Suprapubic skin (tissue), 4 donors: ENCODE results near the gene SCAF8.

Experiments used
- EP300 ChIP-seq: sonication (generic); formaldehyde crosslinking; IDR thresholded peaks from one replicate; pipeline ENCODE4 v1.6.1; 2017; ENCODE audit warnings: antibody characterized with exemption
- POLR2A ChIP-seq, 2 donors: fragments of 450-650 bp; IDR thresholded peaks; one replicate each; pipeline ENCODE4 v1.6.1; 2017; ENCODE audit warnings: antibody characterized with exemption in 2 of 2, mild to moderate bottlenecking in 2 of 2, moderate library complexity in 2 of 2
- POLR2AphosphoS5 ChIP-seq, 3 donors: sonication (generic); formaldehyde crosslinking; IDR thresholded peaks; one replicate each; pipeline ENCODE4 v1.6.1; 2017; ENCODE audit warnings: antibody characterized with exemption in 3 of 3
- TF ChIP-seq, protein P1 (sequence below), 2 donors: fragments of 200-600 bp in 1 of 2; fragments of 450-650 bp in 1 of 2; sonication (generic) in 1 of 2; IDR thresholded peaks; one replicate each; pipeline ENCODE4 v1.5.1; 2016 to 2019; ENCODE audit warnings: antibody characterized with exemption in 2 of 2, mild to moderate bottlenecking in 1 of 2, moderate library complexity in 1 of 2

- TF ChIP-seq, protein P1, sequence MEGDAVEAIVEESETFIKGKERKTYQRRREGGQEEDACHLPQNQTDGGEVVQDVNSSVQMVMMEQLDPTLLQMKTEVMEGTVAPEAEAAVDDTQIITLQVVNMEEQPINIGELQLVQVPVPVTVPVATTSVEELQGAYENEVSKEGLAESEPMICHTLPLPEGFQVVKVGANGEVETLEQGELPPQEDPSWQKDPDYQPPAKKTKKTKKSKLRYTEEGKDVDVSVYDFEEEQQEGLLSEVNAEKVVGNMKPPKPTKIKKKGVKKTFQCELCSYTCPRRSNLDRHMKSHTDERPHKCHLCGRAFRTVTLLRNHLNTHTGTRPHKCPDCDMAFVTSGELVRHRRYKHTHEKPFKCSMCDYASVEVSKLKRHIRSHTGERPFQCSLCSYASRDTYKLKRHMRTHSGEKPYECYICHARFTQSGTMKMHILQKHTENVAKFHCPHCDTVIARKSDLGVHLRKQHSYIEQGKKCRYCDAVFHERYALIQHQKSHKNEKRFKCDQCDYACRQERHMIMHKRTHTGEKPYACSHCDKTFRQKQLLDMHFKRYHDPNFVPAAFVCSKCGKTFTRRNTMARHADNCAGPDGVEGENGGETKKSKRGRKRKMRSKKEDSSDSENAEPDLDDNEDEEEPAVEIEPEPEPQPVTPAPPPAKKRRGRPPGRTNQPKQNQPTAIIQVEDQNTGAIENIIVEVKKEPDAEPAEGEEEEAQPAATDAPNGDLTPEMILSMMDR (IDR thresholded peaks at IDR 0.05) = no peak
- TF ChIP-seq EP300 = no peak
- no peak for TF ChIP-seq POLR2AphosphoS5 (IDR thresholded peaks at IDR 0.05)
- no peak for TF ChIP-seq POLR2A (IDR thresholded peaks at IDR 0.05)
Observed at GRCh38 chr6:154749341-154749740, 16.1 kb downstream of the SCAF8 start.
